NB4 (cell line): ENCODE results near the gene SCAND1.

Experiments
- MYC ChIP-seq: IDR thresholded peaks from 2 replicates; pipeline ENCODE4 v1.6.1; 2011; ENCODE audit warnings: low read depth, low read length
- TF ChIP-seq, protein P1 (sequence below): IDR thresholded peaks from one replicate; pipeline ENCODE4 v1.5.1; 2012; ENCODE audit warnings: low read depth, low read length

DNA sequence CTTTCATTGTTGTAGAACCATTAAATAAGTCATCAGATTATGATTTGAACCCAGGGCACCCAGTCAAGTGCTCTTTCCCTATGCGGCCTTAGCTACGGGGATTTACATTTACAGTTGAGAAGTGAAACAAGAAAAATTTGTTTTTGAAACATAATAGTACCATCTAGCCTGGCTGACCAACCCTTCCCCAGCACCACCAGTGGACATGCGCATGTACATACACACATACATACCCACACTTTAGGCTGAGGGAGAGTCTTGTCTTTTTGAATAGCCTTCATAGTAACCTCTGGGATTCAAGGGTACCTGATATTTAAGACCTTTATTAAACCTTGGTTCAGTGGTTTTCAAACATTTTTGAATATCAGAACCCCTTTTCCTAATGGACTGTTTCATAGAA is 33.8 kb downstream of the SCAND1 start:
- TF ChIP-seq, protein P1, sequence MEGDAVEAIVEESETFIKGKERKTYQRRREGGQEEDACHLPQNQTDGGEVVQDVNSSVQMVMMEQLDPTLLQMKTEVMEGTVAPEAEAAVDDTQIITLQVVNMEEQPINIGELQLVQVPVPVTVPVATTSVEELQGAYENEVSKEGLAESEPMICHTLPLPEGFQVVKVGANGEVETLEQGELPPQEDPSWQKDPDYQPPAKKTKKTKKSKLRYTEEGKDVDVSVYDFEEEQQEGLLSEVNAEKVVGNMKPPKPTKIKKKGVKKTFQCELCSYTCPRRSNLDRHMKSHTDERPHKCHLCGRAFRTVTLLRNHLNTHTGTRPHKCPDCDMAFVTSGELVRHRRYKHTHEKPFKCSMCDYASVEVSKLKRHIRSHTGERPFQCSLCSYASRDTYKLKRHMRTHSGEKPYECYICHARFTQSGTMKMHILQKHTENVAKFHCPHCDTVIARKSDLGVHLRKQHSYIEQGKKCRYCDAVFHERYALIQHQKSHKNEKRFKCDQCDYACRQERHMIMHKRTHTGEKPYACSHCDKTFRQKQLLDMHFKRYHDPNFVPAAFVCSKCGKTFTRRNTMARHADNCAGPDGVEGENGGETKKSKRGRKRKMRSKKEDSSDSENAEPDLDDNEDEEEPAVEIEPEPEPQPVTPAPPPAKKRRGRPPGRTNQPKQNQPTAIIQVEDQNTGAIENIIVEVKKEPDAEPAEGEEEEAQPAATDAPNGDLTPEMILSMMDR, result no peak
- no peak for TF ChIP-seq MYC
